Ovary (tissue), 9 donors: ENCODE results near the gene AVEN. TPM values are rescaled to one million over a fixed set of nuclear protein-coding genes. Genes with fewer than 3 reads are reported as not detected.
"Not testable (repeated sequence)": the region's sequence is repeated elsewhere in the genome, so short reads cannot be mapped to it uniquely, and the experiment has no call there.

Experiments
- DNase-seq, 5 donors: peaks; one replicate each; pipeline ENCODE4 v3.0.0-alpha.2; 2019 to 2020
- H3K27ac ChIP-seq, 2 donors: fragments of 200-600 bp; one replicate each; pipeline versions ENCODE4 v1.5.1 to v1.8.0; 2019 to 2022
- H3K27me3 ChIP-seq: fragments of 200-600 bp; one replicate; pipeline ENCODE4 v1.8.0; 2022
- H3K36me3 ChIP-seq: fragments of 200-600 bp; sonication (generic); one replicate; pipeline ENCODE4 v1.5.1; 2019
- H3K4me1 ChIP-seq: one replicate; pipeline ENCODE4 v1.8.1; 2013; ENCODE audit warnings: mild to moderate bottlenecking, moderate library complexity; ENCODE audit not compliant: insufficient read depth
- H3K4me3 ChIP-seq: fragments of 200-600 bp; sonication (generic); one replicate; pipeline ENCODE4 v1.5.1; 2017
- H3K9me3 ChIP-seq, 2 donors: fragments of 200-600 bp in 1 of 2; sonication (generic) in 1 of 2; one replicate each; pipeline versions ENCODE4 v1.5.1 to v1.8.1; 2013 to 2019; ENCODE audit warnings: mild to moderate bottlenecking in 1 of 2, moderate library complexity in 1 of 2
- CTCF ChIP-seq, 3 donors: fragments of 450-650 bp in 2 of 3; fragments of 200-600 bp in 1 of 3; IDR thresholded peaks; one replicate each; pipeline versions ENCODE4 v1.5.1 to v1.8.0; 2016 to 2022; ENCODE audit warnings: antibody characterized with exemption in 3 of 3, mild to moderate bottlenecking in 1 of 3
- EP300 ChIP-seq: sonication (generic); formaldehyde crosslinking; IDR thresholded peaks from one replicate; pipeline ENCODE4 v1.6.1; 2017; ENCODE audit warnings: antibody characterized with exemption
- POLR2A ChIP-seq: fragments of 450-650 bp; IDR thresholded peaks from one replicate; pipeline ENCODE4 v1.6.1; 2017; ENCODE audit warnings: antibody characterized with exemption, mild to moderate bottlenecking, moderate library complexity
- WGBS, 3 donors: extraction: QIAGEN DNeasy Blood & Tissue Kit in 1 of 3; methylation state at CpG; one replicate each; pipeline versions ENCODE4 v1.1.5 to v1.1.7; 2013 to 2017; 5-methylcytosine and 5-hydroxymethylcytosine counted together
- intact Hi-C, 4 donors: fragments of 100-400 bp; cut with DNase I; formaldehyde crosslinking; loops; one replicate each; pipeline versions ENCODE4 v1.11.0 to v1.15.1; 2022 to 2023
- polyA plus RNA-seq, 2 donors: library from polyadenylated mRNA; stranded (reverse); fragments of 200-250 nt in 1 of 2; fragments of 350-450 nt in 1 of 2; fragmentation: Illumina TruSeq in 1 of 2; extraction: RNeasy Lipid Tissue Mini Kit (QIAGEN cat#74804) in 1 of 2; gene quantifications; one replicate each; pipeline ENCODE4 v1.2.3, GENCODE V29; 2013 to 2014
- total RNA-seq, 7 donors: library from RNA; depleted of rRNA in 2 of 7; stranded (reverse); fragments of >200 nt in 2 of 7; fragmentation: NEBNext Ultra II Directional in 3 of 7; extraction: Animal tissue kit (Norgen Biotek cat#: 25700) in 3 of 7; gene quantifications; one replicate each; pipeline versions ENCODE4 v1.1.0 to v1.2.4, GENCODE V29; 2016 to 2023
- donor health status: DM: no; HTN: no; CAD: no; lungs with moderate emphysema.
- donor health status: DM: no; HTN: no; CAD: no.
- donor health status: Bipolar disorder and iron deficiency.
- donor health status: DM: yes; HTN: yes; CAD: no.
- donor health status: DM: no; HTN: no; CAD: no.
- donor health status: DM: yes; HTN: yes; CAD: no.

Gene AVEN
- total and polyA plus RNA-seq, 9 donors = 9.0 to 20.9 (median 11.5) TPM

DNA sequence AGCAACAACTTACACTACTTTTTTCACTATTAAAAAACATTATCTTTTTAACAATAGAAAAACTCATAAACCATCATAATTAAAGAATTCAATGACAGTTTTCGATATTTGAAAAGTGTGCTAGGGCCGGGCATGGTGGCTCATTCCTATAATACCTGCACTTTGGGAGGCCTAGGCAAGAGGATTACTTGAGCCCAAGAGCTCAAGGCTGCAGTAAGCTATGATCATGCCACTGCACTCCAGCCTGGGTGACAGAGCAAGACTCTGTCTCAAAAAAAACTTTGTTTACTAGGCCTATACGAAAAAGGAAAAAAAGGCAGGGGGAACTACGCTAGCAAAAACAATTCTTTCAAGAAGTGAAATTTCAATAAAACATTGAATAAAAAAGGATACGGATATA lies 28.1 kb downstream of the AVEN start:
- Histone ChIP-seq H3K4me1 (no peaks in the 10 kb centered on the region), H3K27ac (no peak overlapping the region), H3K36me3 (no peaks in the 10 kb centered on the region), H3K9me3 (no peaks in the 10 kb centered on the region), H3K27me3 (no peaks in the 10 kb centered on the region), H3K4me3 (no peak overlapping the region)
- DNase-seq = no peak
- no peak for TF ChIP-seq POLR2A
- no peak for TF ChIP-seq CTCF (IDR thresholded peaks at IDR 0.05)
- no peak for TF ChIP-seq EP300
- intact Hi-C loops = no loop called here
- WGBS, 3 donors = 92 to 95% (median 93%) methylated on average over 5 of the region's 5 CpGs

DNA sequence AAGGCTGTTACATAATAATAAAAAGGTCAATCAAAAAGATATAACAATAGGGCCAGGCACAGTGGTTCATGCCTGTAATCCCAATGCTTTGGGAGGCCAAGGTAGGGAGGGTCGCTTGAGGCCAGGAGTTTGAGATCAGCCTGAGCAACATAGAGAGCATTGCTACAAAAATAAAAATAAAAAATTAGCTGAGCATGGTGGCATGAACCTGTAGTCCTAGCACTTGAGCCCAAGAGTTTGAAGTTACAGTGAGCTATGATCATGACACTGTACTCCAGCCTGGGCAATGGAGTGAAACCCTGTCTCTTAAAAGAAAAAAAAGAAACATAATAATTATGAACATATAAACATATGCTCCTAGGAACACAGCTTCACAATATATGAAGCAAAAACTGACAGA lies 29.3 kb downstream of the AVEN start:
- 97 to 100% (median 100%) methylated on average over 1 of the region's 1 CpG for WGBS, 3 donors
- intact Hi-C loops = no loop called here
- no peak for DNase-seq

GRCh38 chr15:34006381-34006780 lies 32.6 kb downstream of the AVEN start:
- H3K27me3 ChIP-seq = no peaks in the 10 kb centered on the region
- DNase-seq = no peak
- no peak overlapping the region for H3K27ac ChIP-seq
- no peak overlapping the region for H3K4me3 ChIP-seq
- H3K36me3 ChIP-seq = no peaks in the 10 kb centered on the region
- 88 to 90% (median 89%) methylated on average over 2 of the region's 2 CpGs for WGBS, 3 donors
- intact Hi-C loops = no loop called here
- TF ChIP-seq EP300 (no peak), CTCF (IDR thresholded peaks at IDR 0.05) (no peak), POLR2A (no peak)
- H3K9me3 ChIP-seq = no peaks in the 10 kb centered on the region
- H3K4me1 ChIP-seq = no peaks in the 10 kb centered on the region

More for the DNA sequence above, 29.3 kb downstream of the AVEN start:
- no peak overlapping the region for H3K27ac ChIP-seq
- H3K4me3 ChIP-seq = no peak overlapping the region
- TF ChIP-seq EP300 = no peak
- TF ChIP-seq POLR2A = no peak
- TF ChIP-seq CTCF (IDR thresholded peaks at IDR 0.05) = no peak
- H3K4me1 ChIP-seq = no peaks in the 10 kb centered on the region
- no peaks in the 10 kb centered on the region for H3K9me3 ChIP-seq
- no peaks in the 10 kb centered on the region for H3K36me3 ChIP-seq
- H3K27me3 ChIP-seq = no peaks in the 10 kb centered on the region

- Histone ChIP-seq H3K27me3 (no peaks in the 10 kb centered on the region), H3K27ac (no peak overlapping the region), H3K4me1 (no peaks in the 10 kb centered on the region), H3K36me3 (no peaks in the 10 kb centered on the region), H3K9me3 (no peaks in the 10 kb centered on the region), H3K4me3 (no peak overlapping the region)
- WGBS, 3 donors = 61 to 64% (median 64%) methylated on average over 3 of the region's 3 CpGs
- intact Hi-C loops = no loop called here
- TF ChIP-seq EP300 = no peak
- TF ChIP-seq CTCF (IDR thresholded peaks at IDR 0.05) = no peak
- TF ChIP-seq POLR2A = no peak
- no peak for DNase-seq
Observed at GRCh38 chr15:34001536-34001935, 37.5 kb downstream of the AVEN start.

DNA sequence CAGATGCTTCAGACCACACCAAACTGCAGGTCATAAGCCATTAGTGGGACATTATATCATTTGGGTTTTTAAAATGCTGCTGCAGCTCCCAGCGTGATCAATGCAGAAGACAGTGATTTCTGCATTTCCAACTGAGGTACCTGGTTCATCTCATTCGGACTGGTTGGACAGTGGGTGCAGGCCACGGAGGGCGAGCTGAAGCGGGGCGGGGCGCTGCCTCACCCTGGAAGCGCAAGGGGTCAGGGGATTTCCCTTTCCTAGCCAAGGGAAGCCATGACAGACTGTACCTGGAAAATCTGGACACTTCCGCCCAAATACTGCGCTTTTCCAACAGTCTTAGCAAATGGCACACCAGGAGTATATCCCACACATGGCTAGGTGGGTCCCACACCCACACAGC lies 43.3 kb downstream of the AVEN start:
- DNase-seq, H3K9me3 ChIP-seq, H3K4me3 ChIP-seq, intact Hi-C loops, H3K4me1 ChIP-seq, H3K36me3 ChIP-seq, H3K27ac ChIP-seq, H3K27me3 ChIP-seq: not testable (repeated sequence)
- 96 to 98% (median 97%) methylated on average over 10 of the region's 10 CpGs for WGBS, 3 donors
